NCI-H748 (cell line): ENCODE data around the gene WARS2.

Source experiments
- DNase-seq: peaks from one replicate; lab custom pipeline; 2025; ENCODE audit not compliant: unreplicated experiment; lab: John Stamatoyannopoulos, UW

WARS2 gene

DNA sequence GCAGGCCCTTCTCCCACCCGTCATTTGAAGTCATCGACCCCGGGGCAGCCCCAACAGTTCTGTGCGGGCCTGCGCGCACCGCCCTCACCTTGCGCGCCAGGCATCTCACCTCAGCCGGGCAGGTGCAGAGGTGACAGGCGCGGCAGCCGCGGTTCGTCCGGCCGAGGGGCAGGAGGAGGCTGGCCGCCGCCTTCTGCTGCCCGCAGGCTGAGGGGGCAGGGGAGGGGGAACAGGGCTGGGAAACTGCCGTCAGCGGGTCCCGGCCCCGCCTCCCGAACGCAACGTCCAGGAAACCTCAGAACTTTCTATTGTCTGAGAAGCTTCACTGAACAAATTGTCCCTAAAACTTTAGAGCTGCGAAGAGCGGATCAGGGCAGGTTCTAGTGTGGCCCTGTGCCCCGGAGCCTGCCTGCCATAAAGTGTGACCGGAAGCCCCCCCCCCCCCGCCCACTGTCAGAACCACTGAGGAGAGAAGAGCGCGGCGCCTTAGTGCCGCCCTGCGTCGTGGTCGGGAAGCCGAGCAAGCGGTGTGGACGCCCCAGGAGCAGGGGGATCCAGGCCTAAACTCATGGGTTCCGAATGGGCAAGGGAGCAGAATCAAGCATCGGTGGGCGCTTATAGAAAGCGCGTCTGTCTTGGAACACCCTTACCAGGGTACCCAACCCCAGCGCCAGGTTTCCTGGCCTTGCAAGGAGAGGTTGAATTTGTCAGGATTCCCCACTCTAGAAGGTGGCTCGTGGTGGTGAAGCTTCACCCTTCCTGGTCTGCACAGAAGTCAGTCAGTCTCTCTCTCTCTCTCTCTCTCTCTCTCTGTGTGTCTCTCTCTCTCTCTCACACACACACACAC lies 139.0 kb downstream of the WARS2 start:
- DNase-seq = no peak

DNA sequence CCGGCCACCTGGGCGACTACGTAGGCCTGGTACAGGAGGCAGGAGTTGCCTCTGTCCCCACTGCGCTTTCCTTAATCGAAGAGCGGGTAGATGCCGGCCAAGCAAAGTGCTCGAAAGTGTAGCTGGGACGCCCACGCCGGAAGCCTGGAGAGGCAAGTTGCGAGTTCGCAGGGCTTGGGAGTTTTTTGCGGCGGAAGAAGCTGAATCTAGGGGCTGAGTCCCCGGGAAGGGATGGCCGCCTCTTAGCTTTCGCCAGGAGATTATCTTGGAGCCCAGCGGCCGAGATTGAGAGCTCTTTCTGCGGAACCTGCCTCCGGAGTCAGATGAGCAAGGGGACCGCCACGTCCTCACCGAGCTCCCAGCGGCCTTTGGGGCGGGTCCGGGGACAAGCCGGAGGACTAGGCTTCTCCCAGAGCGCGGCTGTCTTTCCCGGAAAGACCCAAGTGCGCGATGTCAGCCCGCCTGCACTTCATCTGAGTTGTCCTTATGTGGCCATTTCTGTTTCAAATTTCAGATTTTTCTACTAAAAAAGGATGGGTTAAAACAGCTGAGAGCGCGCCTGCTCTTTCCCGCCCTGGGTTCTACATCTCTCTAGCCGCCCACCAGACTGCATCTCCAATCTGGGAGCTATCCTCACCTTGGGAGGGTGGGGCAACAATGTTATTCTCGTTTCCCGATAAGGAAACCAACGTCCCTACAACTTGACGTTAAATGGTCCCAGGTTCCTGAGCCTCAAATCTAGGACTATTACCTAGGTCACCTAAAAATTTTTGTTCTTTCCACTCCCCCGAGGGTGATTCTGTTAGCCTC lies 139.9 kb downstream of the WARS2 start:
- DNase-seq = no peak

DNA sequence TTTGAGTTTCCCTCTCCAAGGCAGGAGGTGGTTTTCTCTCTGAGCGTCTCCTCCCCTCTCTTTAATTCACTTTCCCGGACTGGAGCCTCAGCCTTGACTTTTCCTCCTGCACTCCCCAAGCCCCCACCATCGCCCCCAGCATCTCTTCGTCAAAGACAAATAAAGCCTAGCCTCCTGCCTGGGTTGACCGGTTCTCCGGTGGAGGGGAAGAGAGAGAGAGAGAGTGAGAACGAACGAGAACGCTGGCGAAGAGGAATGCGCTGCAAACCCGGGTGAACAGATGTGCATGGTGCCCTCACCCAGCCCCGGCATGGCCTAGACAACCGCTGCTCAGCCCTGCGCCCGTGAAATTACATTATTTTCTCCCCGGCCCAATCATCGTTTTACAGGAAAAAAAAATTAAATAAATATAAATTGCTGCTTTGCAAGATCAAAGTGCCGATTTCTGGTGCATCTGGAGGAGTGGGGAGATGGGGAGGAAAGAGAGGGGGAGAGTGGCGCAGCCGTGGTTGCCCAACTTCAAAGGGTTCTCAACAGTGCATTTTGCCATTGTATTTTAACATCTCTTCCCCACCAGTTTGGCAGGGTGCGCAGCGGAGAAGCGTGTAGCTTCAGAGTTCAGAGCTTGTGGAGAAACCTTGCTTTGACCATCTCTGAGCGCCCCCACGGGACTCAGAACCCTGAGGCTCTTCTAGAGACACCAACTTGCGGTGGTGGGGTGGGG lies 140.9 kb downstream of the WARS2 start:
- no peak for DNase-seq

DNA sequence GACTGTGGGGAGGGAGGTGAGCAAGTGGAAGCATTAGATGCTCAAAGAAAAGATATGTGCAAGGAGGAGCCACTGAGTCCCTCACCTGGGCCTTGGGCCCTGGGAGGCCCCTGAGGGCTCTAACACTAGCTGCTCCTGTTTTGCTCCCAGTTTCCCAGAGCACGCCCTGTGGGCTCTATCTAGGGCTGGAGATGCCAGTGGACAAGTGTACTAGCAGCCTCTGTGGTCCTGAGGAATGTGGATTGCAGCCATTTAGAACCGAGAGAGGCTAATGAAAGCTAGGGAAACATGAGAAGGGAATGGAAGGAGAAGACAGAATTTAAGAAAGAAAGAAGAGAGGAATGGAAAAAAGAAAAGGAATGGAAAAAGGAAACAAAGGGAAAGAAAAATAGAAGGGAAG lies 142.3 kb downstream of the WARS2 start:
- DNase-seq = no peak

DNA sequence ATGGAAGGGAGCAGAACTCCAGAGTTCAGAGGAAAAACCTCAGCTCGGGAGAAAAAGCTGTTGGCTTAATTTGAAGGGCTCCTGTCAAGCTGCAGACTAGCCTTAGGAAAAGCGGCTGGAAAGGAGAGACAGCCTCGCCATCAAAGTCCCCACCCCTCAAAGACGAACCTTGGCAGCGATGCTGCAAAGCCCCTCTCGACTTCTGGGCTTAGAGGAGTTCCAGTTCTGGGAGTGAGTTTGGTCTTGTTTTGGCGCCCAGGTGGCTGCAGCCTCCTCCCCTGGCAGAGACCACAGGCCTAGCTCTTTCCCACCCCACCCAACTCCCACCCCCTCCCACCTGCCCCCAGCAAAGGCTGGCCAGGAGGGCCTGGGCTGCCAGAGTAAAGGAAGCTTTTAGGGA lies 143.2 kb downstream of the WARS2 start:
- DNase-seq = no peak

DNA sequence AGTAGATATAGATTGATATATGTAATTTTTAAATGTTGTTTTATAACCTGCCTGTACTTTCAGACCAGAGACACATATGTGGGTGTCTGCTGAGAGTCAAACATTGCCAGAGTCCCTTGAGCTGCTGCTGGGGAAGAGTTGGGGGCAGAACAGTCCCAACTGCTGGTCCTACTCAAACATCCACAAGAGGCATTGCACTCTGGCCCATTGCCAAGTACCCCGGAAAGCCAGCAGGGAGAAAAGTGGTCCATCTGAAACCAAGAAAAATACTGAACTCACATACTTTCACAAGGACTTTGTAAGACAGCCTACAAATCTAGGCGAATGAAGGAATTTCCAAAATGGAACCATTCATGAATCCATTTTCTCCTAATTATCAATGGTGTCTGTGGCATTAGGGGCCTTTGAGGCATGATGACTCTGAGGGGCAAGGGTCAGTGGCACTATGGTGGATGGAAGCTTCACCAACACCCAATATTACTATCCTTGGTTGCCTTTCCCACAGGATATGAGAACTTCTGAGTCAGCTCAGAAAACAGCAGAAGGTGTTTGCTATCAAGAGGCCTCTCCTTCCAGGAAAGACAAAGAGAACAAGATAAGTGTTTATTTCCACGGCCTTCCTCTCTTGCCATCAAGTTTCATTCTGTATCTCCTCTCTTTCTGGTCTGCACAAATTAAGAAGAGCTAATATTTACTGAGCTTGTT lies 145.0 kb downstream of the WARS2 start:
- no peak for DNase-seq

DNA sequence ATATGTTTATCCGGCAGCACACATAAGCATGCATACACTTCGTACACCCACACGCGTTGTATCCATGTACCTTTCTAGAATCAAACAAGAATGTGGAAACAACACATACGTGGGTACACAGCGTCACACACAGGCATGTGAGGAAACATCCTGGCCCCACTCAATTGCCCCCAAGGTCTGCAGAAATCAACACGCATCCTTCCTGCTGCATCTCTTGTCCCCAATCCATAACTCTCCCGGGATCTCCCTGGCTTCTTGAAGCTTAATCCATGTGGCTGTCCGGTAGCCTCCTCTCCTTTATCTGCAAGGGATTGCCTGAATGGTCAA lies 146.8 kb downstream of the WARS2 start:
- no peak for DNase-seq

DNA sequence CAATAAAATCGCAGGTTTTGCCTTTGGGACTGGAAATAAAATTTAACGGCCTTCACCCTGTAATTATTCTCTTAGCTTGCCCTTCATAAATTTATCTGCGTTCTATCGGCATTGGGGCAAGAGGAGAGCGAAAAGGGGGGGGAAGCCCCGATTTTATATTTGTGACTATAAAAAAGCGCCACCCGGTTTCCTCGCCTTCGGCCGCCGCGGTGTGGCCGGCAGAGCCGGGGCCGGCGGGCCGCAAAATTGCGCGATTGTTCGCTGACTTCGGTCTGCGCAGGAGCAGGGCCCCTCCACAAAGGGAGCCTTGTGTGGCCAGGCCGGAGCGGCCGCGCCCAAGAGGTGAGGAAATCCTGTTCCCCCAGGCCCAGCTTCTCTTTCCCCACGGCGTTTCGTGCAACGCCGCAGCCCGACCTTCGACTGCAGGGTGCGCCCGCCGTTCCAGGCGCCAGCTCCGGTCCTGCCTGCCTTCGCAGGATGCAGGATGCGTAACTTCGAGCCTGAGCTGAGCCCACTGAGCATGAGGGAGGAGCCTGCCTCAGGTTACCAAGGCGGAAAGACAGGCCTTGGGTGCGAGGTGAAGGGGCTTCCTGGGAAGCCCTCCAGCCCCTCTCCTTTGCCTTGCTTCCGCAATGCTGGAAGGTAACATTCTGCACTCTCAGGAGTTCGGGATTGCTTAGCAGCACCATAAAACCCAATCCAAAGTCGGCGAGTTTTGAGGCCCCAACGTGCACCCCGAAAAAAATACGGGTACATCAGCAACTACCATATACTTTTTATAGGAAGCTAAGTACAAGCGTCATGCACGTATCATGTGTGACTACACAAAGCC lies 147.4 kb downstream of the WARS2 start:
- no peak for DNase-seq

DNA sequence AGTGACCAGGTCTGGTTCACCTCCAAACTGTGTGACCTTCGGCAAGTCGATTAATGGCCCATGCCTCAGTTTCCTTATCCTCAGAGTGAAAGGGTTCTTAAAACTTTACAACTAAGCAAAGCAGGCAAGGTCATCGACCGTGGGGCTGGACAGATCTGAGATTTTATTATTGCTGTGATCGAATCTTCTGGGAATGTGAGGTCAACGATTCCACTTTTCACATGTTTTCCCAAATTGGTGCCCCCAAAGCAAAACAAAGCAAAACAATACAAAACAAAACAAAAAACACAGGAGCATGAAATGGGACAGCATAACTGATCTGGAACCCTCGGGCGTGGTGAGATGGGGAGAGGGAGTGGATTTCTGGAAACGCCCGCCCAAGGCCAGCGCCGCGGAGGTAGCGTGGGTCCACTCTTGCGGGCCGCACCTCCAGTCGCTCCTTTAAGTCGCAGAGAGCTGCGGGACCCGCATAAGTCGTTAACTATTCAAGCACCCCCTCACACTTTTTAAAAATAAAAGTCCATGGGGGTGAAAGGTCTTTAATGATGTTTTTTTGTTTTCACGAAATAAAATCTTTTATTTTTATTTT lies 148.1 kb downstream of the WARS2 start:
- no peak for DNase-seq

DNA sequence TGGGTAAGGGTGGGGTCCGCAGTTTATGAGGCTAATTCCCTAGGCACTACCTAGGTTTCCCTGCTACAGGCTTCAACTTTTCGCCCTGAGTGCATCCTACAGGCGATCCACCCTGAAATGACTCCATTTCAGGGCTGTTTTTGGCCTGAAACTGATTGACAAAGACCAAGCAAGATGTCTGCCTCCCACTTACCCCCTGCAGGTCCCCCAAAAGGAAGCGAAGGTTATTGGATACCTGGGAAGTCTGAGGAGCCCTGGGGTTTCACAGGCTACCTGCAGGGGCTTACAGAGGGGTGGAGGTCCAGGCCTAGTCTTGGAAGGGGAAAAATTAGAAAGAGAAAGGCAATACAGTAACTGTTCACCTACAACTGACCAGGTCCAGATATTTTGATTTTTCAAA lies 149.0 kb downstream of the WARS2 start:
- no peak for DNase-seq

DNA sequence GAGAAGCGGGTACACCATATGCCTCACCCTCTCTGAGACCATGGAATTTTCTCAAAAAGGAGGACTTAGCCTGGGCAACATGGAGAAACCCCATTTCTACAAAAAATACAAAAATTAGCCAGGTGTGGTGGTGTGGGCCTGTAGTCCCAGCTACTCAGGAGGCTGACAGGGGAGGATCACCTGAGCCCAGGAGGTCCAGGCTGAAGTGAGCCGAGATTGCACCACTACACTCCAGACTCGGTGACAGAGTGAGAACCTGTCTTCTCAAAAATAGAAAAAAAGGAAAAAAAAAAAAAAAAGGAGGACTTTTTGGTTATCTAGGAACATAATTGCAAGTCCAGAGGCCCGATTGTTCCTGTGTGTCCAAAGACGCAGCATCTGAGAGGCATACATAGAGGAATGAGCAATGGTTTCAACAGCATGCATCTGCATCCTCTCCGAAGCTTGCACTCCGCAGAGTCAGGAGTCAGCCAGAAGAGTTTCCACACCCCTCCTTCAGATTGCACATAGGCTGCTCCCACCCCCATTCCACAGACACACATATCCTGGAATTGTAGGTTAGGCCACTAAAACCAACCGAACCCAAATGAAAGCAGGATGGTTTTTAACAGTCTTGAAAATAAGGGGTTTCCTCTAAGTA lies 149.8 kb downstream of the WARS2 start:
- DNase-seq = no peak

DNA sequence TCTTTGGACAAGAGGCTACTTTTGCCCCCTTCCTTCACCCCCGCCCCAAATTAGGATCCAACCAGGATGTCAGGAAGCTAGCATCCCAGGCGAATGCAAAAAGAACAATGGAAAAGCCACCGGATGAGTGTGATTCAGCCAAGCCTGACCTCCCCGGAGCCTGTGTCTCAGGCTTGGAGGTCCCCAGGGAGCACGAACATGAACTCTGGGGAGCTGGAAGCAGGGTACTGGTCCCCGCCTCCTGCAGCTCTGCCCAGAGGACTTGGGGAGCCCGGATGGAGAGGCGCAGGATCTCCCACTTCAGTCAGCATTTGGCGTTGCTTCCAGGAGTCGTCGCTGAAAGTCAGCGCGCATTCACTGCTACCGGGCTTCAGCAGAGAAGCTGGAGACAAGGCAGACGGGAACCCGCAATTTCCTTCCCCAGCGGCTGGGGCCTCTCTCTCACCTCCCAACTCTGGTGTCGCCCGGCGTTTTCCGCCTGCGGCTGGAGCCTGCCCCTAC lies 150.5 kb downstream of the WARS2 start:
- no peak for DNase-seq

DNA sequence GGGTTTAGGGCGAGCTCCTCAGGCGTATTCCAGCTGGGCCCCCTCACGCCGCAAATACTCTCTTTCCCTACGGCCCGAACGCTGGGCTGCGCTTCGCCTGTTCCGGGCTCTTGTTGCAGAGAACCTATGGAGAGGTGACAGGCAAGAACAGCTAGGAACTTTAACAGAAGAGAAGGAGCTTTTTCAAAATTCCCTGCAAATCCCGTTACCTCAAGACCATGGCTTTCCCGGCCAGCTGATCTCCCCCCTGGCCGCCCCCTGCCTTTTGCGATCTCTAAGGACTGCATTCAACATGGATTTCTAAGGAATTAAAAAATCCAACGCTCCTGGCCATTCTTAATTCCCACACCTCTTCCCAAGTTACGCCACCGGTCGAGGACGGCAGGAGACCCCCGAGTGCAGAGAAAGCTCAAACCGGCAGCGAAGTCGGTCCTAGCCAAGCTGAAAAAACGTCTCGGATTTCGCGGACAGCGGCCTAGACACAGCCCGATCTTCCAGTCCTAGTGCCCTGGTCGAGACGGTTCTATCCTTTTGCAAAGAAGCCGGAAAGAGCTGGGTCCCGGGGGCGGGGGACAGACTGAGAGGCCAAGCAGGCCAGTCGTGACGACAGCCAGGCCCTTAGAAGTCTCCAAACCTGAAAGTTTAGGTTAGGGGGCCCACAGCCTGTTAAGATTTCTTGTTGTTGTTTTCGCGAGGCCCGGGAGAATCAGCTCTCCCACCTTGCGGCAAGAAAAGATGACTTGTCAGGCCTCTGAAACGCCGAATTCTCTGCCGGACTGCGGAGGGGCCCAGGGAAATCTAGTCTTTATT lies 151.2 kb downstream of the WARS2 start:
- no peak for DNase-seq

DNA sequence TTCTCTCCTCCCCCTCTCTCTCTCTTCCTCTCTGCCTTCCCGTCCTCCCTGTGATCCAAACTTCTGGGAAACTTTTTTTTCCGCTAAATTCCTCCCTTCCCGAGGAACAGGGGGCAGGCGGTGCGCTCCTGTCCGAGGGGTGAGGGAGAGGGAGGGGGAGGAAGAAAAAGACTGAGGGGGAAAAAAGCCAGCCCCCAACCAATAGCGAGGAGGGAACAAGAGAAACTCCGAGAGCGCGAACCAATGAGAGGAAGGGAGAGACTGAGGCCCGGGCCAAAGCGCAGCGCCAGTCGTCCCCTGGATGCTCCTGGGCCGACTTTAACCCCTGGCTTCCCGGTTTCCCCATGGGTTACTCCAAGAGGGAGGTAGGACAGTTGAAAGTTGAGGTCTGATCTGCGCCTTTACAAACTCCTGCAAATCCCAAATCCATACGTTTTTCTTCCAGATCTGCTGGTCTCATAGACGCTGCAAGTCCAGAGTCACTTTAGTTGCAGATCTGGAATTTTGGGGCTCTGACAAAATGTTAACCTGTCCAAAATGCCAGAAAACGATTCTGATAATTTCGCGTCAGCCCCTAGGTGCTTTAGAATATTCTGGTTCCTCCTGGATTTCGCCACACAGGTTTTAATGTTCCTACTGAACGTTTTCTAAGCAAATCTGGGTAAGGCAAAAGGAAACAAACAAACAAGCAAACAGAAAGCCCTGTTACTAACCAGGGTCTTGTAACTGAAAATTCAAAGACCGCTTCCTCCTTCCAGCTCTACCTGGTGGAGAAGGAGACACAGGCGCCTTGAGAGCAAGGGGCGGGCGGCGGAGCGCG lies 152.1 kb downstream of the WARS2 start, which contains the start of gene TBX15:
TSS of gene TBX15 (minus strand) at position 158 of the 820 bp plus-strand sequence. CDS start 548 bp downstream, outside the sequence.
- no peak for DNase-seq

DNA sequence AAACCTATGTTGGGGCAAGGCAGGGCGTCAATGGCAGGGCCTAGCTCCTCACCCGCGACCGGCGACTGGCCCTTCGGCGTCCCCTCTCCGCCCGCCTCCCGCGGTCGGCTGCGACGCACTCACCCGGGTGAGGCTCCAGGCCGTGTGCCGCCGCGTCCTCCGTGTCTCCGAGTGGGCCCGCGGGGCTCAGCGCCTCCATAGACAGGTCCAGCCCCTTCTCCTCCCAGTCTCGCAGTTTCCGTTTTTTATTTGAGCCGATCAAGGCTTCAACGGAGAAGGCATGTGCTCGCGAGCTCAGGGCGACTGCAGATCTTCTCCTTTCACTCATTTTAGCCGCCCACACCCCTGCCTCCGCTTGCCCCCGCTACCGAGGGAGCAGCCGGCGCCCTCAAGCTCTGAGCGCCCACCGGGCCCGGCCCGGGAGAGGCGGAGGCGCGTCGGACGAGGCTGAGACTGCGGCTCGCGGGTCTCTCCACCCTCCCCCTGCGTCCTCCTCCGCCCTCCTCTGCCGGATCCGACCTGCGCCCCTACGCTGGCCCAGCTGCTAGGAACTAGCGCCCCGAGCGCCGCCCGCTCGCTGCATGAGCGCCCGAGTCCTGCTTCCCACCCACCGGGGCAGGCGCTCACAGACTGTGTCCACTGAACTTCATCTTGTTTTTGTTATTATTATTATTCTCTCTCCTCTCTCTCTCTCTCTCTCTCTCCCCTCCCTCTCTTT lies 152.8 kb downstream of the WARS2 start:
- DNase-seq = peak; percentile 71

DNA sequence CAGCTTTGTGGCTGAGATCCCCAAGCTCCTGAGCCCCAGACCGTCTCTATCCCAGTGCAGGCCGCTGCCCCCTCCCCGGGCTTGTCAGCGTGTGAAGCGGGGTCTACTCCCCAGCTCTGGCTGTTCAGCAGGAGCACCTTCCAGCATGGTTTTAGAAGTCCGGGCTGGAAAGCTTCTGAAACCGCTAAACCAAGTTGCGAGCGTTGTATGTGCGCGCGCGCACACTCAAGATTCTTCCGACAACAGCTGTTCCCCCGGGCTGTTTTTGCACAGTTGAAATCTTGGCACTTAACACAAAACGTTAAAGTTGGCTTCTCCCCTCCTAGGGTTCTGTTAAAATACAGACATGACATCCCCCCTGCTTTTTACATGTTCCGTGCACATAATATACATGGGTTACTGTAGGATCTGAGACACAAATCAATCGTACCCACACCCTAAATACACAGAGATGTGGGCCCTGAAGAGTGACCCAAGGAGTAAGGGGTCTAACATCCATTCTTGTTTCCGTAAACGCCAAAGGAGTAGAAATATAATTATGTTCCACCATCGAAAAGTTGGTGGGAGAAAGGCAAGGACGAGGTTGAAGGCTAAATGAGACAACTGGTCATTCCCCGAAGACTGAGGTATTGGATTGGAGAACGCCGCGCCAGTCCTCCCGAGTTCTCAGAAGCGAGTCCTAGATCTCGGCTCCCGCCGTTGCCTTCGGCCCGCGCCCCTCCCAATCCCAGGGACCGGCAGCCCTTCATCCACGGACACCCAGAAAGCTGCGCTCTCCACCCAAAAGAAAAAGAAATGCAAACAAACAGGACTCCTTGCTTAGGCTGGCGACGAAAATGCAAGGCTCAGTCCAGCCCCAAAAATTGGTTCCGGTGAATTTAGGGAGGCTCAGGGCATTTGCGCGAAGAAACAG lies 153.6 kb downstream of the WARS2 start:
- DNase-seq = no peak
